Measurements from ENCODE around the gene EXOC3.

EXOC3 gene

DNA sequence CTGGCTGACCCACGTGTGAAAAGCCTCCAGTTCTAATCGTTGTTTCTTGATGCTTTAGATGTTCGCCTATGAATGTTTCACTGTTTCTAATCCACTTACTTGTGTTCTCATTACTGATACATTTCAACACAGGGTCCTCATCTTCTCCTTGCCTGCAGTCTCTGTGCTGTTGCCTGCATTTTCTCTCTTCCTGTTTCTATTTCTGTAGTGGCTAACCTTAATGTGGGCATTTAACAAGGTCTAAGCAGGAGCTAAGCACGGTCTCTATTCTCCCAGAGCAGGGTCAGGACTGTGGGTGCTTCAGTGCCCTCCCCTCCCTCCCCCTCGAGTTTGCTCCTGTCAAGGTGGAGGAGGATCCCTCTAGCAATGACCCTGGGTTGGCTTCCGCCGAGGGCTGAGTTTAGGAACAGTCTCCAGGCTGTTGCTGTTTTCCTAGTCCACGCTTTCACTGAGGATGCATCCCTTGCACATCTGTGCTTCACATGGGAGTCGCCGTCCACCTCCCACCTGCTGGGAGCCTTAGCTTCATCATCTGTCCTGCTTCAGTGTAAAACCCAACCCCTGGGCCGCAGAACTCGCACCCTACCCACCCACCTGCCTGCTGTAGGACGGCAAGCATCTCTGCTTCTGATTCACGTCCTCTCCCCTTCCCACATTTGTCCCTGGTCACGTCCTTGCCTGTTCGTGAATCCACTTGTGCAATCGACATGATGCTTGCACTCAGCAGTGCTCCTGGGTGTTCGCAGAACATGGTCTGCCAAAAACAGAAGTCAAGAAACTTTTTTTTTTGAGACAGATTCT is 2.4 kb upstream of the EXOC3 start:
- no peak for DNase-seq

DNA sequence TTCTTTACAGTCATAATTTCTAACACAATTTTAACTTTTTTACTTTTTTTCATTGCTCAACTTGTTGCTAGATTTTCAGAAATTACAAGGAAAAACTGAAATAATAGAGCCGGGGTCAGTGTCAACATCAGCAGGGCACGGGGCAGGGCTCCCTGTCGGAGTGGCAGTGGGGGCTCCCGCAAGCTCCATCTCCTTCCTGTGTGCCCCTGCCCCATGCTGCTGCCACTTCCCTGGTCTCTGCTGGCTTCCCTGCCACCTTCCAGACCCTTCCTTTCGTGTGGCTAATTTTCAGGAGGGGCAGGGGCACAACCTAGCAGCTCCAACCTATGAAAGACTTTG is 1.0 kb upstream of the EXOC3 start:
- DNase-seq, result no peak

DNA sequence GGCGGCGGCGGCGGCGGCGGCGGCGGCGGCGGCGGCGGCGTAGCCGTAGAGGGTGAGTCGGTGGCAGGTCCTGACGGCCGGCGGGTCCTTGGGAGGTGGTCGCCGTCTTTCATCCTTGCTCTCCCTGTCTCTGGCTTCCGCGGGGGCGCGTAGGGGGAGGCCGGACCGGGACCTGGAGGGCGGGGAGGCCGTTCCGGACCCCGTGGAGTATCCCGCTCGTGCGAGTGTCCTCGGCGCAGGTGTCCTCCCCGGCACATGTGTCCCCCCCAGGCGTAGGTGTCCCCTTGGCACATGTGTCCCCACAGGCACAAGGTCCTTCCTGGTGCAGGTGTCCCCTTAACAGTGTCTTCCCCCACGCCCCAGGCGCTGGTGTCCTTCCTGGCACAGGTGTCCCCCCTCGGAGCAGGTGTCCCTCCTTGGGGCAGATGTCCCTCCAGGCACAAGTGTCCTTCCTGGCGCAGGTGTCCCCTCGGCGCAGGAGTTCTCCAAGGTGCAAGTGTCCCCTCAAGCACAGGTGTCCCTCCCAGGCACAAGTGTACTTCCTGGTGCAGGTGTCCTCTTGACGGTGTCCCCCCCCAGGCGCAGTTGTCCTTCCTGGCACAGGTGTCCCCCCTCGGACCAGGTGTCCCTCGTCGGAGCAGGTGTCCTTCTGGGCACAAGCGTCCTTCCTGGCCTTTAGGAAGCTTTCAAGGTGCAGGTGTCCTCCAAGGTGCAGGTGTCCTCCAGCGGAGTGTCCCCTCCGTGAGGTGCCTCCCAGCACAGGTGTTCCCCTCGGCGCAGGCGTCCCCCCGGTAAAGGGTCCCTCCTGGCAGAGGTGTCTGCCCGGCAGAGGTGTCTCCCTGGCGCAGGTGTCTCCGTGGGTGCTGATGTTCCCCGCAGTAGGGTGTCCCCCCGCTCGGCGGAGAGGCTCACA is 519 bp downstream of the EXOC3 start:
- peak; percentile 81 for DNase-seq

DNA sequence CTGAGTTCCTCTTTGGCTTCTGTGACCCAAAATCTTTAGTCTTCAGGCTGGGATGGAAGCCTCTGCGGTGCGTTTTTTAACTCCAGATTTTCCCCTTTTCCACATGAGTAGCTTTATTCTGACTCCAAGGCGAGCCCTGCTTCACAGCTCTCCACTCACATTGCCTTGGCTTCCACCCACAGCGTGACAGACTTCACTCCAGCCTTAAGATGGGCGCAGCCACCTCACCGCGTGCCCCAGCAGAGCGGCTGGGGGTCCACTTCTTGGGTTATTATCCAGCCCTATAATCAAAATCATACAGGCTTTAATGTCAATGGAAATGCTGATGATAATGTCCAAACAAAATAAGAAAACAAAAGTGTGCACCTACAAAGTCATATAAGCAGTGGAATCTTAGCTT is 1.2 kb downstream of the EXOC3 start:
- no peak for DNase-seq

DNA sequence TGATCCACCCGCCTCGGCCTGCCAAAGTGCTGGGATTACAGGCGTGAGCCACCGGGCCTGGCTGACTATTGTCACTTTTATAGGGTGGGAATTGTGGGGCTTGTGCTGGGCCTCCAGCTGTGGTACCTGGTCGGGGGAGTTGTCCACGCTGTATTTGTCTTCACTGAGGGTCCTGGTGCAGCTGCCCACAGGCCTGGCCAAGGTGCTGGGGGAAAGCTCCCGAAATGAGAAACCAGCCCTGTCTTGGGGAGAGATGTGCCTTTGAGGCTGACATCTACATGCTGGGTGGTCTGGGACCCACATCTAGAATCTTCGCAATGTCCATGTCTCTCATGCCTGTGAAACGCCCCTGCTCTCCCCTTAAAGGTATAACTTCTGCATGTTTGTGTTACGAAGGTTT is 2.6 kb downstream of the EXOC3 start:
- no peak for DNase-seq

DNA sequence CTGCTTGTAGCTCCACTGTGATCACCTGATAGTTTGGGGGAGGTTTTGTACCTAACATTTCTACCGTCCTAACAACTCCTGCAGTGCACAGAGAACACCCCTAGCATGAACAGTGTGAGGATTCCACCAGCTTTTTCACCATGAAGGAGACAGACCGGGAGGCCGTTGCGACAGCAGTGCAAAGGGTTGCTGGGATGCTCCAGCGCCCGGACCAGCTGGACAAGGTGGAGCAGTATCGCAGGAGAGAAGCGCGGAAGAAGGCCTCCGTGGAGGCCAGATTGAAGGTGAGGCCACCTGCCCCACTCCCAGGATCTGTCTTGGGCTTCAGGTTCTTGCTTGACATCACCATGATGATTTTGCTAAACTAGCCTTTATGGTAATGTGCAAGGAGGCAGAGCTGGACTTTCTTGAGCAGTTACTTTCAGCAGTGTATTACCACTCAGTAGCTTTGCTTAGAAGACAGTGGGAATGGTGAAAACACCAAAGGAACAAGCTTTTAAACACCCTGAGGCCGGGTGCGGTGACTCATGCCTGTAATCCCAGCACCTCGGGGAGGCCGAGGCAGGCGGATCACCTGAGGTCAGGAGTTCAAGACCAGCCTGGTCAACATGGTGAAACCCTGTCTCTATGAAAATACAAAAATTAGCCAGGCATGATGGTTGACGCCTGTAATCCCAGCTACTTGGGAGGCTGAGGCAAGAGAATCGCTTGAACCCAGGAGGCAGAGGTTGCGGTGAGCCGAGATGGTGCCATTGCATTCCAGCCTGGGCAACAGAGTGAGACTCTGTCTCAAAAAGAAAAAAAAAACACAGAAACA is 3.3 kb downstream of the EXOC3 start:
- DNase-seq, result no peak

DNA sequence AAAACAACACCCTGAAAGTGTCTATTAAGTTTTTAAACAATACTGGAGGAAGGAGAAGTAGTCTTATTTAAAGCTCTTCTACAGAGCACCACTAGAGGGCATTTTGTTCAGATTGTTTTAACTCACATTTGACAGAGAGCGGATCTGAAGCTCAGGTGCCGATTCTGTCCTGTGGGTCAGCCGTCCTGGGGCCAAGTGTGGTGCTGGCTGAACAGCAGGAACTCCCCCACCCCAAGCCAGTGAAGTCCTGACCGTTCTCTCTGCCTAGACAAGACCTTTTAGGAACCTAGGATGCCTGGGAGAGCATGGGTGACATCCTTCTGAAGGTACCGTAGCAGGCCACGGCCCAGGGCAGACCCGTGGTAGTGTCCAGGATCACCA is 3.9 kb downstream of the EXOC3 start:
- DNase-seq, result peak; percentile 87

DNA sequence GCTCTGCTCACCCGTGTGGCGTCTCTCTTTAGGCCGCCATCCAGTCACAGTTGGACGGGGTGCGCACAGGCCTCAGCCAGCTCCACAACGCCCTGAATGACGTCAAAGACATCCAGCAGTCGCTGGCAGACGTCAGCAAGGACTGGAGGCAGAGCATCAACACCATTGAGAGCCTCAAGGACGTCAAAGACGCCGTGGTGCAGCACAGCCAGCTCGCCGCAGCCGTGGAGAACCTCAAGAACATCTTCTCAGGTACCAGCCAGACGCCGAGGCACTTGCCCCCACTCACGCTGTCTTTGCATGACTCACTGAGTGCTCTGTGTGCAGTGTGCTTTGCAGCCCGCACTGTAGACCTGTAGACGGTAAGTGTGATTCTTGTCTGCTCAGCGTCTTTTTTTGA is 4.5 kb downstream of the EXOC3 start:
- no peak for DNase-seq

DNA sequence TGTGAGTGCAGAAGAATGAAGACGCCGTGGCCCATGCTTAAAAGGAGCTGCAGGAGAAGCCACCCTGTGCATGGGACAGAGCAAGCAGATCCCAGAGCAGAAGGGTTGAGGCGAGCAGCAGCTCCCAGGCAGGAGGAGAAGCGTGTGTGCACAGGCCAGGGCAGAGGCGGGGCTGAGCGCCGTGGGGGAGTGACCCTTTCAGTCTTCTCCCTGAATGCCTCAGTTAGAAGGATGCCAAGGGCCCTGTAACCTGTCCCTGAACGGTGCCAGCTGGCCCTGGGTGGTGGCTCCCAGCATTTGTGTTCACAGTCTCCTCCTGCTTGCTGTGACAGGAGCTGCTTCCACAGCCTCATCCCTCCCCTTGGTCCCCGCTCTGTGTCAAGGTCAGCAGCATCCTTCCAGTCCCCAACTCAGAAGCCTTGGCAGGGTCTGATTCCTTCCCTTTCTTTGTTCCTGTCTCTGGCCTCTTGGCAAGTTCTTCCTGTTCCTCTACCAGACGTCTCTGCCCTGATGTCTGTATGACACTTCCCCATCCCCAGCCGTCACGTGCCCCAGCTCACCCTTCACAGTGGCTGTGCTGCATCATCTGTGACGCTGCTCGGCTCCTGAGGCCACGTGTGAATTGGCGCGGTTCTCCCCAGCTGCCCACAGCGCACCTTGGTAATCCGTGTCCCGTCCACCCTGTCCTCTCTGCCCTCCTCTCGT is 5.2 kb downstream of the EXOC3 start:
- no peak for DNase-seq

DNA sequence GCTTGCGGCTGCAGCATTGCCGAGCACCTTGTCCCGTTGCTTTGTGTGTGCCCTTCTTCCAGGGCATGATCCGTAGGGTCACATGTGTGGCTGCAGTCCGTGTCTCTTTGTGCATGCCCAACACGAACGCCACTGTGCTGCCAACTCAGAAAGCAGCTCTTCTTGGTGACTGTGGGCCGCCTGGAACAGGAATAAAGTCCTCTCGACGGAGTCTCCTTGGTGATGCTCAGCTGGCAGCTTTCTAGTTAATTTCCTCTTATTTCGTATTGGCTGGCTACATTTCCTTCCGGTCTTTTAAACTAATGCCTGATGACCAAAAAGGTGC is 5.8 kb downstream of the EXOC3 start:
- DNase-seq, result no peak

DNA sequence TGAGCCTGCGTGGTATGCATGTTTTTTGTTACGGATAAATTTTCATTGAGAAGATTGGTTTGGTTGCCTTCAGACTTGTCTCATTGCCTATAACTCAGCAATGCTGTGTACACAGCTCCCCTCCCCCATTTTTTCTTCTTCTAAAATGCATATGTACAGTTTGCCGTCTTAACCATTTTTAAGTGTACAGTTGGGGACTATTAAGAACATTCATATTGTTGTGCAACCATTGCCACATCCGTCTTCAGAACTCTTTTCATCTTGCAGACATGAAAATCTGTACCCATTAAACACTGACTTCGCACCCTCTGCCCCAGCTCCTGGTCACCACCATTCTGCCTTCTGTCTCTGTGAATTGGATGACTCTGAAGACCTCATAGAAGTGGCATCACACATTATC is 6.2 kb downstream of the EXOC3 start:
- DNase-seq, result no peak

DNA sequence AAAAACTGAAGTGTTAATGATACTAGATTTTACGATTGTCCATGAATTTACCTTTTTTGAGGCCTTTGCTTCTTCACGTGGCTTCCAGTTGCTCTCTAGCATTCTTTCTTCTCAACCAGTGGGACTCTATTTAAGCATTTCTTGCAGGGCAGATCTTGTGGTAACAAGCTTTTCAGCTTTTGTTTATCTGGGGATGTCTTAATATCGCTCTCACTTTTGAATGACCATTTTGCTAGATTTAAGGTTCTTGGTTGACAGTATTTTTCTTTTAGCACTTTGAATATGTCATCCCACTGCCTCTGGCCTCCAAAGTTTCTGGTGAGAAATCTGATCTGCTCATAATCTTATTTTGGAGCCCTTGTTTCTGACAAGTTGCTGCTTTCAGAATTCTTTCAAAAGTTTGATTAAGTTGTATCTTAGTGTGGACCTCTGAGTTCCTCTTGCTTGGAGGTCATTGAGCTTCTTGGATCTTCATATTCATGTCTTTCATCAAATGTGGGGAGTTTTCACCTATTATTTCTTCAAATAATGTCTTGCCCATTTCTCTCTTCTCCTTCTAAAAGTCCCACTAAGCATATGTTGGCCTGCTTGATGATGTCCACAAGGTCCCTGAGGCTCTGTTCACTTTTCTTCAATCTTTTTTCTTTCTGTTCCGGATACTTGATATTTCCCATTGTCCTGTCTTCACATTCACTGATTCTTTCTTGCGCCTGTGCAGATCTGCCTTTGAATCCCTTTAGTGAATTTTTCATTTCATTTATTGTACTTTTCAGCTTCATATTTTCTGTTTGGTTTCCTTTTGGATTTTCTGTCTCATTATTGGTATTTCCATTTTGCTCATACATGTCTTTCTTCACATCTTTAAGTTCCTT is 8.8 kb downstream of the EXOC3 start:
- DNase-seq, result no peak

DNA sequence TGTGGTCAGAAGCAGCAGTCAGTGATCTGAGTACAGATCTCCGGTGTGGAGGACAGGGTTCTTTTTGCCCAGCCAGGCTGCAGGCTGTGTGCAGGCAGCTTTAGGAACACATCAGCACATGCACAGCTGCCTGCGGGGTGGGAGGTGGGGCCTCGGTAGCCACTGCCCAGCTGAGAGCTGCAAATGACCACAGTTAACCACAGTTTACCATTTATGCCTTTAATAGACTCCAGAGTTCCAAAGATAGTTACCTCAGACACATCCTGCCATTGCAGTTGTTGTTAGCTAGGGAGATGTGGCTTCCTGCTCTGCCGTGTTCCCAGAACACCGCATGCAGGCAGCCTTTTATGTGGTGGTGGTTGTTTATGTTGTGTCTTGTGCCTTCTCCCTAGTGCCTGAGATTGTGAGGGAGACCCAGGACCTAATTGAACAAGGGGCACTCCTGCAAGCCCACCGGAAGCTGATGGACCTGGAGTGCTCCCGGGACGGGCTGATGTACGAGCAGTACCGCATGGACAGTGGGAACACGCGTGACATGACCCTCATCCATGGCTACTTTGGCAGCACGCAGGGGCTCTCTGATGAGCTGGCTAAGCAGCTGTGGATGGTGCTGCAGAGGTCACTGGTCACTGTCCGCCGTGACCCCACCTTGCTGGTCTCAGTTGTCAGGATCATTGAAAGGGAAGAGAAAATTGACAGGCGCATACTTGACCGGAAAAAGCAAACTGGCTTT is 10.2 kb downstream of the EXOC3 start:
- DNase-seq, result no peak

DNA sequence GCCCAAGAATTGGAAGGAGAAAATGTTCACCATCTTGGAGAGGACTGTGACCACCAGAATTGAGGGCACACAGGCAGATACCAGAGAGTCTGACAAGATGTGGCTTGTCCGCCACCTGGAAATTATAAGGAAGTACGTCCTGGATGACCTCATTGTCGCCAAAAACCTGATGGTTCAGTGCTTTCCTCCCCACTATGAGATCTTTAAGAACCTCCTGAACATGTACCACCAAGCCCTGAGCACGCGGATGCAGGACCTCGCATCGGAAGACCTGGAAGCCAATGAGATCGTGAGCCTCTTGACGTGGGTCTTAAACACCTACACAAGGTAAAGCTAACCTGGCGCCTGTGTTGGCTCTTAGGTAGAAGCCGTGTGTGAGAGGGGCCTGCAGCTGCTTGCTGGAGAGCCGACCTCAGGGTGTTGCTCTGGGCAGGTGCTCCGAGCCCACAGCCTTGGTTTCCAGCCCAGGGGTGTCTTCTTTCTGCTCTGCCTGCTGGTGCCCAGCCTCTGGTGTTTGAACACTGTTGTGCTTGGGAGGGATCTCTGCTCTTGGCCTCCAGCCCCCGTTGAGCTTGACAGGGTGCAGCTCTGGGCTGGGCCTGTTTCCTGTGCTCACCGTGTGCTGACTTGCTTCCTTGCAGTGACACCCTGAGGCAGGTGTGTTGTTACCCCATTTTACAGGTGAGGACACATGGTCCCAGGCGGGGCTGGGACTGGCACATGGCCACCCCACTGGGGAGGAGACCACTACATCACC is 10.9 kb downstream of the EXOC3 start:
- no peak for DNase-seq

DNA sequence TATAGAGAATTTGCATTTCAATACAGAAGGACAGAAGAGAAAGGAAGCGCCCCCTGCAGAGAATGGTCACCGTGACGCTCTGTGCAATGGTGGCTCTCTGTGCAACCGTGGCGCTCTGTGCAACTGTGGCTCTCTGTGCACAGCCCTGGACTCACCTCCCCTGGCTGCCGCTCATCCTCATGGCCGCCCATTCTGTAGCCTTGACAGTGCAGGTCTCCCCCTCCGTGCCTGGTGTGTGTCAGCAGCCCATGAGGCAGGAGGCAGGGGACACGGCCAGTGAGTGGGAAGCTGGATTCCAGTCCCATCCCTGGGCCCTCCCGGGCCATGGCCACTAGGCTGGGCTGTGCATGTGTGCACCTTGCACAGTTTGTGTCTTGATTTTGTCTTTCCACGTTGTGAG is 12.0 kb downstream of the EXOC3 start:
- no peak for DNase-seq

DNA sequence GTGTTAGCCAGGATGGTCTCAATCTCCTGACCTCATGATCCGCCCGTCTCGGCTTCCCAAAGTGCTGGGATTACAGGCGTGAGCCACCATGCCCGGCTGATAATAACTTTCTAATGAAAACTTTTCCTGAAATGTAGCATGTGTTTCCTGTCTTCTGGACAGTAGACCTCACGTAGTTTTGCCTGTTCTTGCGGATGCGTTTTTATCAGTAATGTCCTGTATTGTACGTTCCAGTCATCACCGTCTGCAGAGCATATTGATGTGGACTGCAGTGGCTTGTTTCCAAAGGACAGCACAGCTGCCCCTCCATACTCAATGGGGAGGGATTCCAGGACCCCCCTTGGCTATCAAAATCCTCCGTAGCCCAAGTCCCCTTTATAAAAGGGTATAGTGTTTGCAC is 12.8 kb downstream of the EXOC3 start:
- no peak for DNase-seq

DNA sequence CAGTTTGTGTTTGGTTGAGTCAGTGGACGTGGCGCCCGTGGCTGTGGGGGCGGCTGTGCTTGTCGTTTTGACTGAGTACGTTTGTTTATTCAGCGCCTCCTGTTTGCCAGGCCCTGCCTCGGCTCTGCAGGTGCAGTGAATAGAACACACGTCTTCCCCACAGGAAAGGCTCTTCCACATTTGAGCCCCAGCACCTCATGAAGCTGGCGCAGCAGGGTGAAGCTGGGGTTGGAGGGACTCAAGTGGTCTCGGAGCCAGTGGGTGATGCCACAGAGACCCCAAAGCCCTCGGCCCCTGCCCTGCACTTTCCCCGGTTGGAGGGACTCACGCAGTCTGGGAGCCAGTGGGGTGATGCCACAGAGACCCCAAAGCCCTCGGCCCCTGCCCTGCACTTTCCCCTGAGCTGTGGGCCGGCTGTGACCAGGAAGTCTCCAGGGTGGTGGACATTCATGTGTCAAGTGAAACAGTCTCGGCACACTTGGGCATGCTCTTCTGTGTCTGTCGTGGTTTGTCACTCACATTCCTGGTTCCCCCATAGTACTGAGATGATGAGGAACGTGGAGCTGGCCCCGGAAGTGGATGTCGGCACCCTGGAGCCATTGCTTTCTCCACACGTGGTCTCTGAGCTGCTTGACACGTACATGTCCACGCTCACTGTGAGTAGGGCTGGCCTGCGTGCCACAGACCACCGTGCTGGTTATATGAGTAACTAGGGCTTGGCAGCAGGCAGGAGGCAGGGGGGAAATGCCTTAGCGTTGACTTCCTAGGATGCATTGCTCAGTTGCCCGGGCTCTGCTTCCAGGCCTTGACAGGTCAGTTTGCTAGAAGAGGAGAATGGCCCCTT is 13.6 kb downstream of the EXOC3 start:
- DNase-seq, result no peak

DNA sequence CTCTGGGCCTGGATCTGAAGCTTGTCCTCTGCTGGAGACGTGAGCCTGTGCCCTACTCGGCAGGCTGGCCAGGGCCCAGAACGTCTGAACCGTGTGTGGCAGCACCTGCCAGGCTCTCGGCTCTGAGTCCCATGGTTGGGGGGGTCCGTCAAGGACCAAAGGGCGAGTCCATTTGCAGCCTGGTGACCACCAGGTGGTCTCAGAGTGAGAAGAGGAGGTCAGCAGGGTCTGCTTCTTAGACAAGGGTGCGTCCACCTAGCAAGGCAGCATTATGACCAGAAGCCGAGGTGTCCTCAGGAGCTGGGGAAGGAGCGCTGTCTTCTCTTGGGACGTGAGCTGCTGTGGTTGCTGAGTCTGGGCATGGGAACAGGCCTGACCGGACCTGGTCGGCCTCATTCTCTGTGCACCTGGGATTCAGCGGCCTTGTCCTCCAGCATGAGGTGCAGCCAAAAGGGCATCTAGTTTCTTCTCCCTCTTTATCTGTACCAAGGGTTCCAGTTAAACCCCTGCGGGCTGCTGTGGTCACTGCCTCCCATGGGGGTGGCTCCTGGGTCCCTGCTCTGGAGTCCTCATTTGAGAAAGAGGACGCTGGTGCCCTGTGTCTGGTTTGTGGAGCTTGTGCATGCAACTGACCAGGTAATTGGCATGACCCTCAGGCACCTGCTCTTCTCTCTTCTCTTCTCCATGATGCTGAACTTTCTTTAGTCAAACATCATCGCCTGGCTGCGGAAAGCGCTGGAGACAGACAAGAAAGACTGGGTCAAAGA is 14.4 kb downstream of the EXOC3 start:
- DNase-seq, result no peak

Data from 8988T (cell line).